Upper lobe of left lung (tissue), 4 donors: ENCODE data around the gene MXRA7.

Experiments
- CTCF ChIP-seq, 6 experiments: fragments of 450-650 bp in 4 of 6; fragments of 200-600 bp in 2 of 6; sonication (generic) in 2 of 6; IDR thresholded peaks; one replicate each; pipeline ENCODE4 v1.5.1; 2016 to 2019; ENCODE audit warnings: antibody characterized with exemption in 6 of 6
- EP300 ChIP-seq, 4 donors: sonication (generic); formaldehyde crosslinking; IDR thresholded peaks; one replicate each; pipeline ENCODE4 v1.5.1; 2017; ENCODE audit warnings: antibody characterized with exemption in 4 of 4, control low read depth in 2 of 4
- POLR2A ChIP-seq, 4 donors: fragments of 450-650 bp; IDR thresholded peaks; one replicate each; pipeline ENCODE4 v1.5.1; 2016 to 2017; ENCODE audit warnings: antibody characterized with exemption in 4 of 4, mild to moderate bottlenecking in 2 of 4
- POLR2AphosphoS5 ChIP-seq, 2 donors: sonication (generic); formaldehyde crosslinking; IDR thresholded peaks; one replicate each; pipeline ENCODE4 v1.5.1; 2017; ENCODE audit warnings: antibody characterized with exemption in 2 of 2

- TF ChIP-seq CTCF (IDR thresholded peaks at IDR 0.05) (no peak), POLR2AphosphoS5 (IDR thresholded peaks at IDR 0.05) (no peak), POLR2A (IDR thresholded peaks at IDR 0.05) (no peak), EP300 (IDR thresholded peaks at IDR 0.05) (no peak)
Measured at GRCh38 chr17:76635039-76635438, 75.7 kb downstream of the MXRA7 start.
